OCI-LY1 (cell line): ENCODE measurements around the gene SEMA4G.

Source experiments
- H2AFZ ChIP-seq: fragments of 200-600 bp; sonication (generic), shearing (Covaris generic); 2 replicates; pipeline ENCODE4 v1.6.0; 2014; ENCODE audit warnings: antibody characterized with exemption, mild to moderate bottlenecking, low read length
- H3F3A ChIP-seq: fragments of 200-600 bp; sonication (generic), shearing (Covaris generic); 2 replicates; pipeline ENCODE4 v1.6.0; 2014; ENCODE audit warnings: mild to moderate bottlenecking, antibody characterized with exemption, low read length, moderate library complexity; ENCODE audit not compliant: insufficient read depth
- H3K27ac ChIP-seq: fragments of 200-600 bp; sonication (generic); 2 replicates; pipeline ENCODE4 v1.5.1; 2014; ENCODE audit warnings: low read length, mixed run types, mild to moderate bottlenecking, low read depth; ENCODE audit not compliant: poor library complexity, severe bottlenecking
- H3K27me3 ChIP-seq: fragments of 200-600 bp; sonication (generic); 2 replicates; pipeline ENCODE4 v1.6.0; 2014; ENCODE audit warnings: antibody characterized with exemption, mild to moderate bottlenecking, low read length, moderate library complexity; ENCODE audit not compliant: insufficient read depth
- H3K36me3 ChIP-seq: fragments of 200-600 bp; sonication (generic); 2 replicates; pipeline ENCODE4 v1.6.1; 2014; ENCODE audit warnings: mild to moderate bottlenecking, antibody characterized with exemption, low read length, moderate library complexity, mixed read lengths; ENCODE audit not compliant: insufficient read depth
- H3K4me1 ChIP-seq: fragments of 200-600 bp; sonication (generic); 2 replicates; pipeline ENCODE4 v1.5.1; 2014; ENCODE audit warnings: mild to moderate bottlenecking, low read length, moderate library complexity; ENCODE audit not compliant: insufficient read depth, severe bottlenecking
- H3K4me2 ChIP-seq: fragments of 200-600 bp; sonication (generic), shearing (Covaris generic); 2 replicates; pipeline ENCODE4 v1.6.1; 2014; ENCODE audit warnings: low read length
- H3K4me3 ChIP-seq: fragments of 200-600 bp; sonication (generic); 2 replicates; pipeline ENCODE4 v1.5.1; 2014; ENCODE audit warnings: low read length, low read depth, mild to moderate bottlenecking, mixed read lengths; ENCODE audit not compliant: poor library complexity, severe bottlenecking
- H3K79me2 ChIP-seq: fragments of 200-600 bp; shearing (Covaris generic); 2 replicates; pipeline ENCODE4 v1.6.1; 2016; ENCODE audit warnings: mixed run types, low read length, mixed read lengths; ENCODE audit not compliant: insufficient read depth
- H3K9ac ChIP-seq: fragments of 200-600 bp; sonication (generic), shearing (Covaris generic); 2 replicates; pipeline ENCODE4 v1.6.1; 2014; ENCODE audit warnings: mild to moderate bottlenecking, low read length, mixed read lengths
- H3K9me2 ChIP-seq: fragments of 200-600 bp; sonication (generic), shearing (Covaris generic); 2 replicates; pipeline ENCODE4 v1.6.1; 2014; ENCODE audit warnings: low read depth, mild to moderate bottlenecking, low read length, mixed read lengths
- H3K9me3 ChIP-seq: fragments of 200-600 bp; shearing (Covaris generic); 2 replicates; pipeline ENCODE4 v1.6.1; 2014; ENCODE audit warnings: low read length, mixed read lengths
- H4K20me1 ChIP-seq: fragments of 200-600 bp; sonication (generic), shearing (Covaris generic); 2 replicates; pipeline ENCODE4 v1.6.0; 2016; ENCODE audit warnings: mild to moderate bottlenecking, low read length; ENCODE audit not compliant: insufficient read depth
- EZH2 ChIP-seq: fragments of 200-600 bp; sonication (generic), shearing (Covaris generic); IDR thresholded peaks from 2 replicates; pipeline ENCODE4 v1.8.0; 2017; ENCODE audit warnings: borderline replicate concordance, mixed run types, mild to moderate bottlenecking, antibody characterized with exemption, low read length, moderate library complexity, mixed read lengths
- TF ChIP-seq, protein P1 (sequence below): fragments of 200-600 bp; sonication (generic), shearing (Covaris generic); IDR thresholded peaks from 2 replicates; pipeline ENCODE4 v1.5.1; 2017; ENCODE audit warnings: mild to moderate bottlenecking, antibody characterized with exemption, low read length, moderate library complexity, mixed read lengths

The SEMA4G gene

DNA sequence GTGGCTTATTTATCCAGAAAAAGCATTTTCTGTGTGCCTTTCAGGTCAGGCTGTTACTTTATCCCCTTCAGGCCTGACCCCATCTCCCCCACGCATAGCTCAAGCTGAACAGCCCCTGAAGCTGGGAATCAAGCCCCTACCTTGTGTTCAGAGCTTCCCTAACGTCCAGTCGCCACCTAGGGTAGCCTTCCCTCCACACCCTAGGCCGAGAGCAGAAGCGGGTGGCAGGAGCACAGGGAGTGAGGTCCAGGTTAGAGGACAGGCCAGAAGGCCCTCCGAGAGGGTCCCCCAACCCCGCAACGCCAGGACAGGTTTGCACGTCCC lies 479 bp upstream of the SEMA4G start:
- no peaks in the 10 kb centered on the region for H3K36me3 ChIP-seq
- peaks cover 7% of the 10 kb centered on the region for H3K4me1 ChIP-seq
- H3K9me3 ChIP-seq = no peaks in the 10 kb centered on the region
- peak overlapping the region; percentile 48 for H3K4me2 ChIP-seq
- no peaks in the 10 kb centered on the region for H4K20me1 ChIP-seq
- H3K4me3 ChIP-seq = peak overlapping the region; percentile 61
- no peaks in the 10 kb centered on the region for H3K27me3 ChIP-seq
- H3F3A ChIP-seq = no peaks in the 10 kb centered on the region
- TF ChIP-seq EZH2 = no peak
- TF ChIP-seq, protein P1, sequence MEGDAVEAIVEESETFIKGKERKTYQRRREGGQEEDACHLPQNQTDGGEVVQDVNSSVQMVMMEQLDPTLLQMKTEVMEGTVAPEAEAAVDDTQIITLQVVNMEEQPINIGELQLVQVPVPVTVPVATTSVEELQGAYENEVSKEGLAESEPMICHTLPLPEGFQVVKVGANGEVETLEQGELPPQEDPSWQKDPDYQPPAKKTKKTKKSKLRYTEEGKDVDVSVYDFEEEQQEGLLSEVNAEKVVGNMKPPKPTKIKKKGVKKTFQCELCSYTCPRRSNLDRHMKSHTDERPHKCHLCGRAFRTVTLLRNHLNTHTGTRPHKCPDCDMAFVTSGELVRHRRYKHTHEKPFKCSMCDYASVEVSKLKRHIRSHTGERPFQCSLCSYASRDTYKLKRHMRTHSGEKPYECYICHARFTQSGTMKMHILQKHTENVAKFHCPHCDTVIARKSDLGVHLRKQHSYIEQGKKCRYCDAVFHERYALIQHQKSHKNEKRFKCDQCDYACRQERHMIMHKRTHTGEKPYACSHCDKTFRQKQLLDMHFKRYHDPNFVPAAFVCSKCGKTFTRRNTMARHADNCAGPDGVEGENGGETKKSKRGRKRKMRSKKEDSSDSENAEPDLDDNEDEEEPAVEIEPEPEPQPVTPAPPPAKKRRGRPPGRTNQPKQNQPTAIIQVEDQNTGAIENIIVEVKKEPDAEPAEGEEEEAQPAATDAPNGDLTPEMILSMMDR = no peak
- H3K9me2 ChIP-seq = no peaks in the 10 kb centered on the region
- no peaks in the 10 kb centered on the region for H3K79me2 ChIP-seq
- no peak overlapping the region for H3K27ac ChIP-seq
- no peak overlapping the region for H2AFZ ChIP-seq
- no peak overlapping the region for H3K9ac ChIP-seq

- Histone ChIP-seq H3K27me3 (no peaks in the 10 kb centered on the region), H3K4me1 (peaks cover 7% of the 10 kb centered on the region), H3K9me3 (no peaks in the 10 kb centered on the region), H3K27ac (no peak overlapping the region), H2AFZ (no peak overlapping the region), H4K20me1 (no peaks in the 10 kb centered on the region), H3F3A (no peaks in the 10 kb centered on the region), H3K36me3 (no peaks in the 10 kb centered on the region), H3K4me3 (peak overlapping the region; percentile 61), H3K4me2 (peak overlapping the region; percentile 85), H3K9me2 (no peaks in the 10 kb centered on the region), H3K9ac (no peak overlapping the region; the same call in 1 of the 2 replicates), H3K79me2 (no peaks in the 10 kb centered on the region)
- TF ChIP-seq, protein P1 = no peak
- TF ChIP-seq EZH2 = no peak
Measured at GRCh38 chr10:100970076-100970913, 991 bp downstream of the SEMA4G start.

- H2AFZ ChIP-seq = no peak overlapping the region
Measured at GRCh38 chr10:100970914-100971811, 1.9 kb downstream of the SEMA4G start.

More at GRCh38 chr10:100970914-100971811, 1.9 kb downstream of the SEMA4G start:
- H3K9me3 ChIP-seq = no peaks in the 10 kb centered on the region
- TF ChIP-seq, protein P1 = no peak
- TF ChIP-seq EZH2 = no peak
- H3K27me3 ChIP-seq = no peaks in the 10 kb centered on the region
- H3F3A ChIP-seq = no peaks in the 10 kb centered on the region
- no peaks in the 10 kb centered on the region for H3K79me2 ChIP-seq
- H3K9ac ChIP-seq = no peak overlapping the region
- peaks cover 7% of the 10 kb centered on the region for H3K4me1 ChIP-seq
- no peak overlapping the region for H3K4me3 ChIP-seq
- H3K4me2 ChIP-seq = no peak overlapping the region
- H3K36me3 ChIP-seq = no peaks in the 10 kb centered on the region
- no peak overlapping the region for H3K27ac ChIP-seq
- H4K20me1 ChIP-seq = no peaks in the 10 kb centered on the region
- H3K9me2 ChIP-seq = no peaks in the 10 kb centered on the region
